Vagina (tissue), 2 donors: ENCODE measurements around the gene LENG8. TPM values are rescaled to one million over a fixed set of nuclear protein-coding genes. Genes with fewer than 3 reads are reported as not detected.

Experiments
- DNase-seq, 2 donors: peaks; one replicate each; pipeline ENCODE4 v3.0.0-alpha.2; 2017; ENCODE audit errors: extremely low spot score in 2 of 2
- H3K27ac ChIP-seq: fragments of 200-600 bp; sonication (generic); one replicate; pipeline ENCODE4 v1.5.1; 2019
- H3K27me3 ChIP-seq: fragments of 200-600 bp; sonication (generic); one replicate; pipeline ENCODE4 v1.5.1; 2019
- H3K36me3 ChIP-seq, 2 donors: fragments of 200-600 bp; sonication (generic); one replicate each; pipeline ENCODE4 v1.5.1; 2017 to 2019
- H3K4me1 ChIP-seq: fragments of 200-600 bp; sonication (generic); one replicate; pipeline ENCODE4 v1.5.1; 2019
- H3K4me3 ChIP-seq, 2 donors: fragments of 200-600 bp; sonication (generic); 1 replicate in 1 of 2; 2 replicates in 1 of 2; pipeline ENCODE4 v1.5.1; 2016 to 2019
- H3K9me3 ChIP-seq: fragments of 200-600 bp; sonication (generic); one replicate; pipeline ENCODE4 v1.5.1; 2019
- POLR2A ChIP-seq, 2 donors: fragments of 450-650 bp; IDR thresholded peaks; one replicate each; pipeline ENCODE4 v1.6.1; 2017; ENCODE audit warnings: antibody characterized with exemption in 2 of 2, mild to moderate bottlenecking in 2 of 2, moderate library complexity in 2 of 2
- POLR2AphosphoS5 ChIP-seq, 2 donors: sonication (generic); formaldehyde crosslinking; IDR thresholded peaks; one replicate each; pipeline ENCODE4 v1.9.0; 2017; ENCODE audit warnings: antibody characterized with exemption in 2 of 2, mild to moderate bottlenecking in 2 of 2, low read depth in 1 of 2; ENCODE audit not compliant: insufficient read depth in 1 of 2
- intact Hi-C: fragments of 100-400 bp; cut with DNase I; formaldehyde crosslinking; loops from one replicate; pipeline ENCODE4 v1.15.1; 2023
- total RNA-seq: library from RNA; depleted of rRNA; stranded (reverse); fragments of >200 nt; gene quantifications from one replicate; pipeline ENCODE4 v1.2.3, GENCODE V29; 2016
- TF ChIP-seq, protein P1 (sequence below), 3 experiments: fragments of 450-650 bp in 2 of 3; fragments of 200-600 bp in 1 of 3; sonication (generic) in 1 of 3; IDR thresholded peaks; one replicate each; pipeline ENCODE4 v1.5.1; 2017 to 2019; ENCODE audit warnings: antibody characterized with exemption in 3 of 3, mild to moderate bottlenecking in 2 of 3, moderate library complexity in 2 of 3

LENG8 gene
- total RNA-seq, 1 donor from 2014 or later, result 129 TPM

DNA sequence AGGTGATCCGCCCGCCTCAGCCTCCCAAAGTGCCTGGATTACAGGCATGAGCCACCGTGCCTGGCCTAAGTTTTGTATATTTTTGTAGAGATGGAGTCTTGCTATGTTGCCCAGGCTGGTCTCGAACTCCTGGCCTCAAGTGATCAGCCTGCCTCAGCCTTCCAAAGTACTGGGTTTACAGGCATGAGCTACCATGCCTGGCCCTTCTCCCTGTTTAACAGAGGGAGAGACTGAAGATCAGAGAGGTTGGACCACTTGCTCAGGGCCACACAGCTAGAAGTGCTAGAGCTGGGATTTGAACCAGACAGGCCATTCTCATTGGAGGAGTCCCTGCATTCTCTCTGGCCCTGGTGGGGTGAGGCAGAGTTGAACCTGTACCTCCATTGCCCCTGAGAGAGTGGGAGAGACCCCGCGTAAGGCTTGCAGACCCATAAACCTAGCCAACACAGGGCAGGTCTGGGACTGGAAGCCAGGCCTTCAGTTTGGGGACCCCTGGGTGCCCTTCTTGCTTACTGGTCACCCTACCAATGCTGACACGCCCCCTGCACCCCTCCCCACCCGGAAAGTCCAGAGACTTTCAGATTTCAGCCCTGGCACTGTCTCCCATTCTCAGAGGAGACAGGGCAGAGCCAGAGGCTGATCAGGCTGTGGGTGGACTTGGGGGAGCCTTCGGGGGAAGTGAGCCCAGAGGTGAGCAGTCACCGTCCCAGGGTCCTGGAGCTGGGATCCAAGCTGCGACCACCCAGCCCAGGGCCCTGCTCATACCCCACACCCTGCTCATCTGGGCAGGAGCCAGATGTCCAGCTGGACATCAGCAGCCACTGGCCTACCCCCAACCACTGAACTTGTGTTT is 20.4 kb upstream of the LENG8 start:
- Histone ChIP-seq H3K4me1 (peaks cover 20% of the 10 kb centered on the region), H3K36me3 (no peaks in the 10 kb centered on the region), H3K4me3 (no peak overlapping the region), H3K27me3 (peaks cover 10% of the 10 kb centered on the region), H3K27ac (no peak overlapping the region), H3K9me3 (no peaks in the 10 kb centered on the region)
- no peak for DNase-seq
- intact Hi-C loops, result no loop called here
- TF ChIP-seq POLR2AphosphoS5 (IDR thresholded peaks at IDR 0.05; ENCODE audit: insufficient read depth in 1 of 2, low read depth in 1 of 2), result no peak
- TF ChIP-seq, protein P1, sequence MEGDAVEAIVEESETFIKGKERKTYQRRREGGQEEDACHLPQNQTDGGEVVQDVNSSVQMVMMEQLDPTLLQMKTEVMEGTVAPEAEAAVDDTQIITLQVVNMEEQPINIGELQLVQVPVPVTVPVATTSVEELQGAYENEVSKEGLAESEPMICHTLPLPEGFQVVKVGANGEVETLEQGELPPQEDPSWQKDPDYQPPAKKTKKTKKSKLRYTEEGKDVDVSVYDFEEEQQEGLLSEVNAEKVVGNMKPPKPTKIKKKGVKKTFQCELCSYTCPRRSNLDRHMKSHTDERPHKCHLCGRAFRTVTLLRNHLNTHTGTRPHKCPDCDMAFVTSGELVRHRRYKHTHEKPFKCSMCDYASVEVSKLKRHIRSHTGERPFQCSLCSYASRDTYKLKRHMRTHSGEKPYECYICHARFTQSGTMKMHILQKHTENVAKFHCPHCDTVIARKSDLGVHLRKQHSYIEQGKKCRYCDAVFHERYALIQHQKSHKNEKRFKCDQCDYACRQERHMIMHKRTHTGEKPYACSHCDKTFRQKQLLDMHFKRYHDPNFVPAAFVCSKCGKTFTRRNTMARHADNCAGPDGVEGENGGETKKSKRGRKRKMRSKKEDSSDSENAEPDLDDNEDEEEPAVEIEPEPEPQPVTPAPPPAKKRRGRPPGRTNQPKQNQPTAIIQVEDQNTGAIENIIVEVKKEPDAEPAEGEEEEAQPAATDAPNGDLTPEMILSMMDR (IDR thresholded peaks at IDR 0.05), result no peak
- TF ChIP-seq POLR2A (IDR thresholded peaks at IDR 0.05), result no peak

DNA sequence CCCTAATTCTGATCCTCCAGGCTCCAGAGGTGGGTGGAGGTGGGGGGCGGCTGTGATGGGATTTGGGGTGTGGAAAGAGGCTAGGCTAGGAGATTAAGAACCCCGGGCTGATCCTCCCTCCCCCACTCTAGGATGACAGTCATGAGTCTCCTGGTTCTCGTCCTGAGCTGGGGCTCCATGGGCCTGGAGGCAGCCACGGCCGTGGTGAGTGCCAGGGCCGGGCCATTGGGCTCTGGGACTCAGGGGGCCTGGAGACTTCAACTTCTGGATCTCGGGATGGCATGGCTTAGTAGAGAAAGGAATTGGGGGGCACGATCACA is 19.9 kb upstream of the LENG8 start:
- Histone ChIP-seq H3K27me3 (peaks cover 10% of the 10 kb centered on the region), H3K4me1 (peaks cover 20% of the 10 kb centered on the region), H3K36me3 (no peaks in the 10 kb centered on the region), H3K4me3 (no peak overlapping the region), H3K9me3 (no peaks in the 10 kb centered on the region), H3K27ac (no peak overlapping the region)
- TF ChIP-seq, protein P1 (IDR thresholded peaks at IDR 0.05), result no peak
- TF ChIP-seq POLR2AphosphoS5 (IDR thresholded peaks at IDR 0.05; ENCODE audit: insufficient read depth in 1 of 2, low read depth in 1 of 2) (no peak), POLR2A (IDR thresholded peaks at IDR 0.05) (no peak)
- no peak for DNase-seq
- intact Hi-C loops, result no loop called here

GRCh38 chr19:54429545-54430227 is 19.3 kb upstream of the LENG8 start:
- no peak for DNase-seq
- H3K27me3 ChIP-seq, result peaks cover 10% of the 10 kb centered on the region
- H3K9me3 ChIP-seq, result no peaks in the 10 kb centered on the region
- no peak overlapping the region for H3K4me3 ChIP-seq
- TF ChIP-seq, protein P1 (IDR thresholded peaks at IDR 0.05), result no peak
- TF ChIP-seq POLR2A (IDR thresholded peaks at IDR 0.05), result no peak
- peaks cover 24% of the 10 kb centered on the region for H3K4me1 ChIP-seq
- no peak overlapping the region for H3K27ac ChIP-seq
- H3K36me3 ChIP-seq, result no peaks in the 10 kb centered on the region
- intact Hi-C loops, result no loop called here

GRCh38 chr19:54430306-54431254 is 18.4 kb upstream of the LENG8 start:
- Histone ChIP-seq H3K9me3 (no peaks in the 10 kb centered on the region), H3K4me3 (peak overlapping the region; percentile 28 to 40), H3K27me3 (peaks cover 10% of the 10 kb centered on the region), H3K4me1 (peaks cover 33% of the 10 kb centered on the region), H3K36me3 (no peaks in the 10 kb centered on the region), H3K27ac (no peak overlapping the region)
- intact Hi-C loops, result no loop called here
- TF ChIP-seq, protein P1 (IDR thresholded peaks at IDR 0.05), result peak in 1 of 3 experiments; percentile 10
- TF ChIP-seq POLR2AphosphoS5 (IDR thresholded peaks at IDR 0.05; ENCODE audit: insufficient read depth in 1 of 2, low read depth in 1 of 2), result no peak
- TF ChIP-seq POLR2A (IDR thresholded peaks at IDR 0.05), result no peak
- DNase-seq, result no peak
